WTC11 (cell line): ENCODE data around the gene IL1RAPL1.

Experiments
- CTCF ChIP-seq: fragments of 200-600 bp; IDR thresholded peaks from 2 replicates; pipeline ENCODE4 v1.8.0; 2022; ENCODE audit warnings: antibody characterized with exemption
- FOXK1 ChIP-seq: sonication (generic); formaldehyde crosslinking; IDR thresholded peaks from 2 replicates; pipeline ENCODE4 v1.8.0; 2022; ENCODE audit warnings: mild to moderate bottlenecking, moderate library complexity, missing genetic modification reagents
- FOXP1 ChIP-seq: sonication (generic); formaldehyde crosslinking; IDR thresholded peaks from 2 replicates; pipeline ENCODE4 v1.8.0; 2022; ENCODE audit warnings: missing genetic modification reagents, mild to moderate bottlenecking, moderate library complexity, borderline replicate concordance
- IRF2 ChIP-seq: sonication (generic); formaldehyde crosslinking; IDR thresholded peaks from 2 replicates; pipeline ENCODE4 v1.8.0; 2022; ENCODE audit warnings: low read depth, missing genetic modification reagents, borderline replicate concordance
- MXD4 ChIP-seq: fragments of 250-450 bp; sonication (Bioruptor Pico); IDR thresholded peaks from 2 replicates; pipeline ENCODE4 v1.8.0; 2021; ENCODE audit warnings: mild to moderate bottlenecking, moderate library complexity, borderline replicate concordance
- NFE2L1 ChIP-seq: sonication (generic); formaldehyde crosslinking; IDR thresholded peaks from 2 replicates; pipeline ENCODE4 v1.8.1; 2023; ENCODE audit warnings: missing genetic modification reagents
- TP53 ChIP-seq: sonication (generic); formaldehyde crosslinking; IDR thresholded peaks from 2 replicates; pipeline ENCODE4 v1.8.1; 2023; ENCODE audit warnings: mild to moderate bottlenecking, missing genetic modification reagents
- ZNF121 ChIP-seq: sonication (generic); formaldehyde crosslinking; IDR thresholded peaks from 2 replicates; pipeline ENCODE4 v1.8.0; 2023; ENCODE audit warnings: missing genetic modification reagents
- ZNF263 ChIP-seq: sonication (generic); formaldehyde crosslinking; IDR thresholded peaks from 2 replicates; pipeline ENCODE4 v1.8.1; 2022; ENCODE audit warnings: low read depth, mild to moderate bottlenecking, moderate library complexity, missing genetic modification reagents
- ZNF423 ChIP-seq: fragments of 250-450 bp; sonication (Bioruptor Pico); IDR thresholded peaks from 2 replicates; pipeline ENCODE4 v2.1.2; 2022; ENCODE audit warnings: mild to moderate bottlenecking, moderate library complexity
- TF ChIP-seq, protein P1 (sequence below): sonication (generic); formaldehyde crosslinking; IDR thresholded peaks from 2 replicates; pipeline ENCODE4 v1.8.1; 2023; ENCODE audit warnings: mild to moderate bottlenecking, missing genetic modification reagents
- TF ChIP-seq, protein P2 (sequence below): sonication (generic); formaldehyde crosslinking; IDR thresholded peaks from 2 replicates; pipeline ENCODE4 v1.8.1; 2022; ENCODE audit warnings: low read depth, missing genetic modification reagents, borderline replicate concordance
- TF ChIP-seq, protein P3 (sequence below): sonication (generic); formaldehyde crosslinking; conservative IDR thresholded peaks from 2 replicates; pipeline ENCODE4 v1.8.1; 2022; ENCODE audit warnings: mild to moderate bottlenecking, missing genetic modification reagents

GRCh38 chrX:29388509-29388908, 801.3 kb downstream of the IL1RAPL1 start:
- TF ChIP-seq FOXK1, result no peak
- TF ChIP-seq CTCF, result no peak
- TF ChIP-seq, protein P1, sequence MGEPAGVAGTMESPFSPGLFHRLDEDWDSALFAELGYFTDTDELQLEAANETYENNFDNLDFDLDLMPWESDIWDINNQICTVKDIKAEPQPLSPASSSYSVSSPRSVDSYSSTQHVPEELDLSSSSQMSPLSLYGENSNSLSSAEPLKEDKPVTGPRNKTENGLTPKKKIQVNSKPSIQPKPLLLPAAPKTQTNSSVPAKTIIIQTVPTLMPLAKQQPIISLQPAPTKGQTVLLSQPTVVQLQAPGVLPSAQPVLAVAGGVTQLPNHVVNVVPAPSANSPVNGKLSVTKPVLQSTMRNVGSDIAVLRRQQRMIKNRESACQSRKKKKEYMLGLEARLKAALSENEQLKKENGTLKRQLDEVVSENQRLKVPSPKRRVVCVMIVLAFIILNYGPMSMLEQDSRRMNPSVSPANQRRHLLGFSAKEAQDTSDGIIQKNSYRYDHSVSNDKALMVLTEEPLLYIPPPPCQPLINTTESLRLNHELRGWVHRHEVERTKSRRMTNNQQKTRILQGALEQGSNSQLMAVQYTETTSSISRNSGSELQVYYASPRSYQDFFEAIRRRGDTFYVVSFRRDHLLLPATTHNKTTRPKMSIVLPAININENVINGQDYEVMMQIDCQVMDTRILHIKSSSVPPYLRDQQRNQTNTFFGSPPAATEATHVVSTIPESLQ (CRISPR knock-in tag), result no peak
- TF ChIP-seq MXD4 (CRISPR knock-in tag), result no peak
- TF ChIP-seq IRF2 (CRISPR knock-in tag), result no peak
- no peak for TF ChIP-seq FOXP1 (CRISPR knock-in tag)
- TF ChIP-seq, protein P2, sequence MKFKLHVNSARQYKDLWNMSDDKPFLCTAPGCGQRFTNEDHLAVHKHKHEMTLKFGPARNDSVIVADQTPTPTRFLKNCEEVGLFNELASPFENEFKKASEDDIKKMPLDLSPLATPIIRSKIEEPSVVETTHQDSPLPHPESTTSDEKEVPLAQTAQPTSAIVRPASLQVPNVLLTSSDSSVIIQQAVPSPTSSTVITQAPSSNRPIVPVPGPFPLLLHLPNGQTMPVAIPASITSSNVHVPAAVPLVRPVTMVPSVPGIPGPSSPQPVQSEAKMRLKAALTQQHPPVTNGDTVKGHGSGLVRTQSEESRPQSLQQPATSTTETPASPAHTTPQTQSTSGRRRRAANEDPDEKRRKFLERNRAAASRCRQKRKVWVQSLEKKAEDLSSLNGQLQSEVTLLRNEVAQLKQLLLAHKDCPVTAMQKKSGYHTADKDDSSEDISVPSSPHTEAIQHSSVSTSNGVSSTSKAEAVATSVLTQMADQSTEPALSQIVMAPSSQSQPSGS (CRISPR knock-in tag), result no peak
- TF ChIP-seq, protein P3, sequence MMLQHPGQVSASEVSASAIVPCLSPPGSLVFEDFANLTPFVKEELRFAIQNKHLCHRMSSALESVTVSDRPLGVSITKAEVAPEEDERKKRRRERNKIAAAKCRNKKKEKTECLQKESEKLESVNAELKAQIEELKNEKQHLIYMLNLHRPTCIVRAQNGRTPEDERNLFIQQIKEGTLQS, result no peak
- TF ChIP-seq ZNF423 (CRISPR knock-in tag), result no peak
- no peak for TF ChIP-seq NFE2L1 (CRISPR knock-in tag)
- TF ChIP-seq ZNF121 (CRISPR knock-in tag), result no peak
- TF ChIP-seq ZNF263 (CRISPR knock-in tag), result no peak
- TF ChIP-seq TP53, result no peak
